Lung (tissue), 12 donors: ENCODE results near the gene TMEM156. TPM values are rescaled to one million over a fixed set of nuclear protein-coding genes. Genes with fewer than 3 reads are reported as not detected.

Experiments used
- ATAC-seq: fragments of 200-7000 bp; cut with Tn5 transposase; one replicate; pipeline ENCODE4 v1.9.1; 2020; ENCODE audit warnings: moderate number of reproducible peaks; ENCODE audit not compliant: insufficient read depth, low FRiP score
- DNase-seq, 3 donors: peaks; one replicate each; pipeline ENCODE4 v3.0.0-alpha.2; 2013 to 2017
- H3K27ac ChIP-seq, 2 donors: one replicate each; pipeline ENCODE4 v1.5.1; 2013; ENCODE audit warnings: mild to moderate bottlenecking in 2 of 2, moderate library complexity in 2 of 2, control low read depth in 1 of 2, inconsistent platforms in 1 of 2, low read depth in 1 of 2, low read length in 1 of 2
- H3K27me3 ChIP-seq, 3 donors: one replicate each; pipeline ENCODE4 v1.5.1; 2013; ENCODE audit warnings: low read length in 2 of 3; ENCODE audit not compliant: control insufficient read depth in 3 of 3, insufficient read depth in 3 of 3
- H3K36me3 ChIP-seq, 4 donors: one replicate each; pipeline ENCODE4 v1.5.1; 2013; ENCODE audit warnings: low read length in 4 of 4, mild to moderate bottlenecking in 1 of 4, moderate library complexity in 1 of 4; ENCODE audit not compliant: control insufficient read depth in 4 of 4, insufficient read depth in 4 of 4
- H3K4me1 ChIP-seq, 5 donors: one replicate each; pipeline ENCODE4 v1.5.1; 2013; ENCODE audit warnings: low read length in 5 of 5, mild to moderate bottlenecking in 2 of 5, moderate library complexity in 1 of 5; ENCODE audit not compliant: control insufficient read depth in 5 of 5, insufficient read depth in 5 of 5
- H3K4me3 ChIP-seq: one replicate; pipeline ENCODE4 v1.5.1; 2013; ENCODE audit warnings: mild to moderate bottlenecking, control low read depth, moderate library complexity
- H3K9ac ChIP-seq, 2 donors: one replicate each; pipeline ENCODE4 v1.5.1; 2013; ENCODE audit warnings: low read length in 2 of 2, control low read depth in 1 of 2; ENCODE audit not compliant: insufficient read depth in 1 of 2
- H3K9me3 ChIP-seq, 4 donors: one replicate each; pipeline ENCODE4 v1.5.1; 2013; ENCODE audit warnings: low read length in 3 of 4, mild to moderate bottlenecking in 1 of 4, moderate library complexity in 1 of 4; ENCODE audit not compliant: control insufficient read depth in 4 of 4, insufficient read depth in 3 of 4
- WGBS, 2 donors: extraction: QIAGEN DNeasy Blood & Tissue Kit; methylation state at CpG; one replicate each; pipeline ENCODE4 v1.1.7; 2013; 5-methylcytosine and 5-hydroxymethylcytosine counted together
- polyA plus RNA-seq, 2 donors: library from polyadenylated mRNA; stranded (reverse); fragments of 200-250 nt; gene quantifications; one replicate each; pipeline ENCODE4 v1.2.1, GENCODE V29; 2013
- total RNA-seq, 2 donors: library from RNA; depleted of rRNA in 1 of 2; stranded (reverse); fragments of >200 nt in 1 of 2; gene quantifications; one replicate each; pipeline ENCODE4 v1.2.1, GENCODE V29; 2014 to 2021
- TF ChIP-seq, protein P1 (sequence below): IDR thresholded peaks from 2 replicates; pipeline ENCODE4 v1.5.1; 2012; ENCODE audit warnings: mild to moderate bottlenecking; ENCODE audit errors: control extremely low read depth, extremely low read depth
- donor health status: control.
- donor health status: control.
- donor health status: Bipolar disorder and iron deficiency.
- donor health status: healthy.
- donor health status: DM: yes; HTN: yes; CAD: no.

TMEM156 gene
- total and polyA plus RNA-seq, 4 donors, result 0.95 to 3.5 (median 1.2) TPM

GRCh38 chr4:38952017-38952416, 80.2 kb downstream of the TMEM156 start:
- no peak overlapping the region for H3K9ac ChIP-seq
- peaks cover 0 to 5% (median 0%) of the 10 kb centered on the region in 5 donors for H3K4me1 ChIP-seq
- H3K9me3 ChIP-seq, result no peaks in the 10 kb centered on the region
- WGBS, 2 donors, result 0 to 36% methylated on average over 1 of the region's 1 CpG
- H3K4me3 ChIP-seq, result no peak overlapping the region
- DNase-seq (no peak), ATAC-seq (no peak)
- H3K27me3 ChIP-seq, result no peaks in the 10 kb centered on the region
- H3K27ac ChIP-seq, result no peak overlapping the region
- TF ChIP-seq, protein P1, sequence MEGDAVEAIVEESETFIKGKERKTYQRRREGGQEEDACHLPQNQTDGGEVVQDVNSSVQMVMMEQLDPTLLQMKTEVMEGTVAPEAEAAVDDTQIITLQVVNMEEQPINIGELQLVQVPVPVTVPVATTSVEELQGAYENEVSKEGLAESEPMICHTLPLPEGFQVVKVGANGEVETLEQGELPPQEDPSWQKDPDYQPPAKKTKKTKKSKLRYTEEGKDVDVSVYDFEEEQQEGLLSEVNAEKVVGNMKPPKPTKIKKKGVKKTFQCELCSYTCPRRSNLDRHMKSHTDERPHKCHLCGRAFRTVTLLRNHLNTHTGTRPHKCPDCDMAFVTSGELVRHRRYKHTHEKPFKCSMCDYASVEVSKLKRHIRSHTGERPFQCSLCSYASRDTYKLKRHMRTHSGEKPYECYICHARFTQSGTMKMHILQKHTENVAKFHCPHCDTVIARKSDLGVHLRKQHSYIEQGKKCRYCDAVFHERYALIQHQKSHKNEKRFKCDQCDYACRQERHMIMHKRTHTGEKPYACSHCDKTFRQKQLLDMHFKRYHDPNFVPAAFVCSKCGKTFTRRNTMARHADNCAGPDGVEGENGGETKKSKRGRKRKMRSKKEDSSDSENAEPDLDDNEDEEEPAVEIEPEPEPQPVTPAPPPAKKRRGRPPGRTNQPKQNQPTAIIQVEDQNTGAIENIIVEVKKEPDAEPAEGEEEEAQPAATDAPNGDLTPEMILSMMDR, result no peak
- no peaks in the 10 kb centered on the region for H3K36me3 ChIP-seq

GRCh38 chr4:38951598-38951997, 80.6 kb downstream of the TMEM156 start:
- H3K4me3 ChIP-seq, result no peak overlapping the region
- DNase-seq, result no peak
- no peak for ATAC-seq
- no peak overlapping the region for H3K9ac ChIP-seq
- no peaks in the 10 kb centered on the region for H3K27me3 ChIP-seq
- H3K4me1 ChIP-seq, result peaks cover 0 to 5% (median 0%) of the 10 kb centered on the region in 5 donors
- H3K27ac ChIP-seq, result no peak overlapping the region
- WGBS, 2 donors, result 69 to 74% methylated on average over 2 of the region's 2 CpGs
- TF ChIP-seq, protein P1, result no peak
- no peaks in the 10 kb centered on the region for H3K36me3 ChIP-seq
- no peaks in the 10 kb centered on the region for H3K9me3 ChIP-seq

GRCh38 chr4:38950734-38951133, 81.5 kb downstream of the TMEM156 start:
- H3K36me3 ChIP-seq, result no peaks in the 10 kb centered on the region
- no peak overlapping the region for H3K27ac ChIP-seq
- WGBS, 2 donors, result 57 to 69% methylated on average over 6 of the region's 6 CpGs
- no peak for DNase-seq
- no peaks in the 10 kb centered on the region for H3K9me3 ChIP-seq
- H3K9ac ChIP-seq, result no peak overlapping the region
- no peak for ATAC-seq
- no peaks in the 10 kb centered on the region for H3K27me3 ChIP-seq
- H3K4me1 ChIP-seq, result peaks cover 0 to 5% (median 0%) of the 10 kb centered on the region in 5 donors
- H3K4me3 ChIP-seq, result no peak overlapping the region
- TF ChIP-seq, protein P1, result no peak

DNA sequence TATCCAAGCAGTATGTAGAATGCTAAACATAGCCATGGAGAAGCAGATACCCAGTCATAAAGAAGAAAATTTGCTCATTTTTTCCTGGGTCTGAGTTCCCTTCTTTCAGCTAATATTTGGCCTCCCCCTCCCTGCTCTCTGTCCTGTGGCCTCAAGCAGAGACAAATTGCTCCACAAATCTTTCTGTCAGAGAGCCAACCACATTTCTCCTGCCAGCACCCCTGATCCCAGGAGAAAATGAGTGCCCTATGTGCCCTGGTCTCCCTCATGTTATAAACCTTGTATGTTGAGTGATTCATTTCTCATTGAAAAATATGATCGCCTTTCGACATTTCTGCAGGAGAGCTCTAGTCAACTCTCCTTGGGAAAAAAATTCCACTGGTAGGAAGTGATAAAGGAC, 82.0 kb downstream of the TMEM156 start:
- H3K9ac ChIP-seq, result no peak overlapping the region
- 88 to 90% methylated on average over 2 of the region's 2 CpGs for WGBS, 2 donors

More for the DNA sequence above, 82.0 kb downstream of the TMEM156 start:
- H3K27me3 ChIP-seq, result no peaks in the 10 kb centered on the region
- TF ChIP-seq, protein P1, result no peak
- no peaks in the 10 kb centered on the region for H3K9me3 ChIP-seq
- peaks cover 0 to 5% (median 0%) of the 10 kb centered on the region in 5 donors for H3K4me1 ChIP-seq
- no peak overlapping the region for H3K4me3 ChIP-seq
- DNase-seq, result no peak
- no peak overlapping the region for H3K27ac ChIP-seq
- peaks cover 0 to 3% (median 2%) of the 10 kb centered on the region in 4 donors for H3K36me3 ChIP-seq
- ATAC-seq, result no peak
